HL-60 (cell line): ENCODE results near the gene SP140L.
"Not testable (repeated sequence)": the region's sequence is repeated elsewhere in the genome, so short reads cannot be mapped to it uniquely, and the experiment has no call there.

Experiments used
- CTCF ChIP-seq: IDR thresholded peaks from one replicate; pipeline ENCODE4 v1.5.1; 2011; ENCODE audit warnings: low read length, control low read depth, inconsistent platforms; ENCODE audit not compliant: insufficient read depth
- GABPA ChIP-seq: IDR thresholded peaks from 2 replicates; pipeline ENCODE4 v1.6.1; 2012; ENCODE audit warnings: low read depth
- POLR2AphosphoS5 ChIP-seq: IDR thresholded peaks from 2 replicates; pipeline ENCODE4 v1.6.1; 2012; ENCODE audit warnings: low read depth
- REST ChIP-seq: IDR thresholded peaks from 2 replicates; pipeline ENCODE4 v1.6.1; 2012; ENCODE audit warnings: low read depth; ENCODE audit not compliant: insufficient replicate concordance

- not testable (repeated sequence) for TF ChIP-seq CTCF, POLR2AphosphoS5, REST, GABPA
Observed at GRCh38 chr2:230311634-230312033, 15.4 kb upstream of the SP140L start.
